ENCODE data around the gene REXO5. TPM values are rescaled to one million over a fixed set of nuclear protein-coding genes. Genes with fewer than 3 reads are reported as not detected.
A peak's percentile ranks its signal among the peaks of the same experiment; 100 is the strongest.

Gene REXO5
- total and polyA plus RNA-seq, 2 of the 13 experiments (the other 11 are each of a cell fraction or from before 2014, with no cell fraction given) = 5.9 to 13.1 TPM

DNA sequence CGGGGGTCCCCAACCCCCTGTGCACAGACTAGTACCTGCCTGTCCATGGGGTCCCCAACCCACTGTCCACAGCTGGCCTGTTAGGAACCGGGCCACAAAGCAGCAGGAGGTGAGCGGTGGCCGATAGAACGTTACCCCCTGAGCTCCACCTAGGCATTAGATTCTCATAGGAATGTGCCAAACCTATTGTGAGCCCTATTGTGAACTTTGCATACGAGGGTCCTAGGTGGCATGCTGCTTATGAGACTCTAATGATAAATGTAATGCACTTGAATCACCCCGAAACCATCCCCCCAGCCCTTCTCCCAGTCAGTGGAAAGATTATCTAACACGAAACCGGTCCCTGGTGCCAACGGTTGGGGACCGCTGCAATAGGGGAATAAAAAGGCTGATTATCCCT, 1.5 kb downstream of the REXO5 start (continued):
- TF ChIP-seq, protein P1, sequence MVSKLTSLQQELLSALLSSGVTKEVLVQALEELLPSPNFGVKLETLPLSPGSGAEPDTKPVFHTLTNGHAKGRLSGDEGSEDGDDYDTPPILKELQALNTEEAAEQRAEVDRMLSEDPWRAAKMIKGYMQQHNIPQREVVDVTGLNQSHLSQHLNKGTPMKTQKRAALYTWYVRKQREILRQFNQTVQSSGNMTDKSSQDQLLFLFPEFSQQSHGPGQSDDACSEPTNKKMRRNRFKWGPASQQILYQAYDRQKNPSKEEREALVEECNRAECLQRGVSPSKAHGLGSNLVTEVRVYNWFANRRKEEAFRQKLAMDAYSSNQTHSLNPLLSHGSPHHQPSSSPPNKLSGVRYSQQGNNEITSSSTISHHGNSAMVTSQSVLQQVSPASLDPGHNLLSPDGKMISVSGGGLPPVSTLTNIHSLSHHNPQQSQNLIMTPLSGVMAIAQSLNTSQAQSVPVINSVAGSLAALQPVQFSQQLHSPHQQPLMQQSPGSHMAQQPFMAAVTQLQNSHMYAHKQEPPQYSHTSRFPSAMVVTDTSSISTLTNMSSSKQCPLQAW (CRISPR knock-in tag; IDR thresholded peaks at IDR 0.05) = no peak
- TF ChIP-seq ZNF33B (CRISPR knock-in tag; IDR thresholded peaks at IDR 0.05) (no peak), TEAD3 (CRISPR knock-in tag; optimal IDR thresholded peaks at IDR 0.05; ENCODE audit: borderline replicate concordance) (no peak), ZNF572 (CRISPR knock-in tag; IDR thresholded peaks at IDR 0.05) (peak; percentile 52; the same call in 1 of the 2 replicates), FOXM1 (CRISPR knock-in tag; IDR thresholded peaks at IDR 0.05) (no peak), NCOA5 (CRISPR knock-in tag; IDR thresholded peaks at IDR 0.05) (no peak), AKAP8 (CRISPR knock-in tag; IDR thresholded peaks at IDR 0.05) (peak; percentile 44; the same call in 1 of the 2 replicates), ZNF430 (CRISPR knock-in tag; IDR thresholded peaks at IDR 0.05) (no peak), CENPX (CRISPR knock-in tag; IDR thresholded peaks at IDR 0.05) (no peak), THYN1 (CRISPR knock-in tag; IDR thresholded peaks at IDR 0.05; ENCODE audit: borderline replicate concordance, low read depth) (no peak), ARNT2 (CRISPR knock-in tag; IDR thresholded peaks at IDR 0.05; ENCODE audit: low read depth) (no peak), ZBTB20 (CRISPR knock-in tag; IDR thresholded peaks at IDR 0.05; ENCODE audit: borderline replicate concordance, low read depth) (no peak), ZNF224 (CRISPR knock-in tag; IDR thresholded peaks at IDR 0.05) (0 out of 2 replicates have a peak, but pooled peaks have one; percentile 23), ZNF547 (CRISPR knock-in tag; IDR thresholded peaks at IDR 0.05) (no peak), AGO2 (optimal IDR thresholded peaks at IDR 0.05; ENCODE audit: low read depth, low read length) (peak; percentile 24), ZSCAN22 (CRISPR knock-in tag; IDR thresholded peaks at IDR 0.05) (no peak)
- TF ChIP-seq, protein P2, sequence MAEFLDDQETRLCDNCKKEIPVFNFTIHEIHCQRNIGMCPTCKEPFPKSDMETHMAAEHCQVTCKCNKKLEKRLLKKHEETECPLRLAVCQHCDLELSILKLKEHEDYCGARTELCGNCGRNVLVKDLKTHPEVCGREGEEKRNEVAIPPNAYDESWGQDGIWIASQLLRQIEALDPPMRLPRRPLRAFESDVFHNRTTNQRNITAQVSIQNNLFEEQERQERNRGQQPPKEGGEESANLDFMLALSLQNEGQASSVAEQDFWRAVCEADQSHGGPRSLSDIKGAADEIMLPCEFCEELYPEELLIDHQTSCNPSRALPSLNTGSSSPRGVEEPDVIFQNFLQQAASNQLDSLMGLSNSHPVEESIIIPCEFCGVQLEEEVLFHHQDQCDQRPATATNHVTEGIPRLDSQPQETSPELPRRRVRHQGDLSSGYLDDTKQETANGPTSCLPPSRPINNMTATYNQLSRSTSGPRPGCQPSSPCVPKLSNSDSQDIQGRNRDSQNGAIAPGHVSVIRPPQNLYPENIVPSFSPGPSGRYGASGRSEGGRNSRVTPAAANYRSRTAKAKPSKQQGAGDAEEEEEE (CRISPR knock-in tag; IDR thresholded peaks at IDR 0.05; ENCODE audit: borderline replicate concordance) = 0 out of 2 replicates have a peak, but pooled peaks have one; percentile 74
- TF ChIP-seq, protein P3, sequence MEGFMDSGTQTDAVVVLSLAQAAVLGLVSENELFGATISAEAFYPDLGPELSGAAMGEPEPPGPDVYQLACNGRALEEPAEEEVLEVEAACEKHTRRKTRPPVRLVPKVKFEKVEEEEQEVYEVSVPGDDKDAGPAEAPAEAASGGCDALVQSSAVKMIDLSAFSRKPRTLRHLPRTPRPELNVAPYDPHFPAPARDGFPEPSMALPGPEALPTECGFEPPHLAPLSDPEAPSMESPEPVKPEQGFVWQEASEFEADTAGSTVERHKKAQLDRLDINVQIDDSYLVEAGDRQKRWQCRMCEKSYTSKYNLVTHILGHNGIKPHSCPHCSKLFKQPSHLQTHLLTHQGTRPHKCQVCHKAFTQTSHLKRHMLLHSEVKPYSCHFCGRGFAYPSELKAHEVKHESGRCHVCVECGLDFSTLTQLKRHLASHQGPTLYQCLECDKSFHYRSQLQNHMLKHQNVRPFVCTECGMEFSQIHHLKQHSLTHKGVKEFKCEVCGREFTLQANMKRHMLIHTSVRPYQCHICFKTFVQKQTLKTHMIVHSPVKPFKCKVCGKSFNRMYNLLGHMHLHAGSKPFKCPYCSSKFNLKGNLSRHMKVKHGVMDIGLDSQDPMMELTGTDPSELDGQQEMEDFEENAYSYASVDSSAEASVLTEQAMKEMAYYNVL (CRISPR knock-in tag; IDR thresholded peaks at IDR 0.05; ENCODE audit: borderline replicate concordance) = no peak
- TF ChIP-seq, protein P4, sequence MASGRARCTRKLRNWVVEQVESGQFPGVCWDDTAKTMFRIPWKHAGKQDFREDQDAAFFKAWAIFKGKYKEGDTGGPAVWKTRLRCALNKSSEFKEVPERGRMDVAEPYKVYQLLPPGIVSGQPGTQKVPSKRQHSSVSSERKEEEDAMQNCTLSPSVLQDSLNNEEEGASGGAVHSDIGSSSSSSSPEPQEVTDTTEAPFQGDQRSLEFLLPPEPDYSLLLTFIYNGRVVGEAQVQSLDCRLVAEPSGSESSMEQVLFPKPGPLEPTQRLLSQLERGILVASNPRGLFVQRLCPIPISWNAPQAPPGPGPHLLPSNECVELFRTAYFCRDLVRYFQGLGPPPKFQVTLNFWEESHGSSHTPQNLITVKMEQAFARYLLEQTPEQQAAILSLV (CRISPR knock-in tag; IDR thresholded peaks at IDR 0.05; ENCODE audit: borderline replicate concordance) = 0 out of 2 replicates have a peak, but pooled peaks have one; percentile 54
- TF ChIP-seq, protein P5, sequence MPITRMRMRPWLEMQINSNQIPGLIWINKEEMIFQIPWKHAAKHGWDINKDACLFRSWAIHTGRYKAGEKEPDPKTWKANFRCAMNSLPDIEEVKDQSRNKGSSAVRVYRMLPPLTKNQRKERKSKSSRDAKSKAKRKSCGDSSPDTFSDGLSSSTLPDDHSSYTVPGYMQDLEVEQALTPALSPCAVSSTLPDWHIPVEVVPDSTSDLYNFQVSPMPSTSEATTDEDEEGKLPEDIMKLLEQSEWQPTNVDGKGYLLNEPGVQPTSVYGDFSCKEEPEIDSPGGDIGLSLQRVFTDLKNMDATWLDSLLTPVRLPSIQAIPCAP (CRISPR knock-in tag; IDR thresholded peaks at IDR 0.05; ENCODE audit: low read depth) = no peak
- TF ChIP-seq, protein P6, sequence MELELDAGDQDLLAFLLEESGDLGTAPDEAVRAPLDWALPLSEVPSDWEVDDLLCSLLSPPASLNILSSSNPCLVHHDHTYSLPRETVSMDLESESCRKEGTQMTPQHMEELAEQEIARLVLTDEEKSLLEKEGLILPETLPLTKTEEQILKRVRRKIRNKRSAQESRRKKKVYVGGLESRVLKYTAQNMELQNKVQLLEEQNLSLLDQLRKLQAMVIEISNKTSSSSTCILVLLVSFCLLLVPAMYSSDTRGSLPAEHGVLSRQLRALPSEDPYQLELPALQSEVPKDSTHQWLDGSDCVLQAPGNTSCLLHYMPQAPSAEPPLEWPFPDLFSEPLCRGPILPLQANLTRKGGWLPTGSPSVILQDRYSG (CRISPR knock-in tag; IDR thresholded peaks at IDR 0.05) = no peak

All from HepG2 (cell line).